SK-N-SH (cell line): ENCODE measurements around the gene STK17B. TPM values are rescaled to one million over a fixed set of nuclear protein-coding genes. Genes with fewer than 3 reads are reported as not detected.

Experiments used
- CTCF ChIA-PET: fragments of 300-600, 350-600 bp; formaldehyde crosslinking; extraction: SDS; loops from one replicate; lab custom pipeline; 2021; lab: Yijun Ruan, JAX
- POLR2A ChIA-PET: fragments of 350-600 bp; sonication (Branson Sonifier 250); formaldehyde crosslinking; extraction: SDS; loops from one replicate; lab custom pipeline; 2020; ENCODE audit warnings: antibody characterized with exemption, inconsistent platforms; lab: Yijun Ruan, JAX
- DNase-seq: peaks from one replicate; pipeline ENCODE4 v3.0.0; 2012
- H2AFZ ChIP-seq: fragments of 200-600 bp; sonication (generic); 2 replicates; pipeline ENCODE4 v1.8.1; 2016; ENCODE audit warnings: antibody characterized with exemption, mild to moderate bottlenecking, low read depth
- H3F3A ChIP-seq: fragments of 200-600 bp; sonication (generic); replicated peaks from 2 replicates; pipeline ENCODE3; 2016; ENCODE audit warnings: antibody characterized with exemption, mild to moderate bottlenecking; ENCODE audit not compliant: insufficient read depth
- H3K27ac ChIP-seq, 2 experiments: fragments of 200-500 bp in 1 of 2; fragments of 200-600 bp in 1 of 2; sonication (Bioruptor generic) in 1 of 2; sonication (generic), shearing (Covaris generic) in 1 of 2; 2 replicates each; pipeline versions ENCODE4 v1.5.1 to v1.6.1; 2014 to 2016; ENCODE audit warnings: low read depth in 2 of 2, inconsistent platforms in 1 of 2, low read length in 1 of 2, mild to moderate bottlenecking in 1 of 2, mixed read lengths in 1 of 2
- H3K27me3 ChIP-seq: fragments of 200-600 bp; sonication (generic), shearing (Covaris generic); 2 replicates; pipeline ENCODE4 v1.6.1; 2016; ENCODE audit warnings: mixed run types; ENCODE audit not compliant: insufficient read depth
- H3K36me3 ChIP-seq, 2 experiments: fragments of 200-500 bp in 1 of 2; fragments of 200-600 bp in 1 of 2; sonication (Bioruptor generic) in 1 of 2; sonication (generic) in 1 of 2; replicated peaks in 1 of 2; 2 replicates each; pipeline versions ENCODE3 to v1.5.1; 2014 to 2016; ENCODE audit warnings: low read length in 1 of 2, mild to moderate bottlenecking in 1 of 2; ENCODE audit not compliant: insufficient read depth in 2 of 2, control insufficient read depth in 1 of 2
- H3K4me1 ChIP-seq, 2 experiments: fragments of 200-500 bp in 1 of 2; fragments of 200-600 bp in 1 of 2; sonication (Bioruptor generic) in 1 of 2; sonication (generic), shearing (Covaris generic) in 1 of 2; 2 replicates each; pipeline versions ENCODE4 v1.5.1 to v1.6.1; 2014 to 2016; ENCODE audit warnings: low read depth in 1 of 2, low read length in 1 of 2, mixed run types in 1 of 2; ENCODE audit not compliant: insufficient read depth in 2 of 2, control insufficient read depth in 1 of 2
- H3K4me2 ChIP-seq: fragments of 200-600 bp; sonication (generic), shearing (Covaris generic); 2 replicates; pipeline ENCODE4 v1.6.1; 2017; ENCODE audit warnings: mixed run types
- H3K4me3 ChIP-seq, 2 experiments: fragments of 200-500 bp in 1 of 2; fragments of 200-600 bp in 1 of 2; sonication (Bioruptor generic) in 1 of 2; sonication (generic), shearing (Covaris generic) in 1 of 2; 2 replicates each; pipeline versions ENCODE4 v1.5.1 to v1.8.1; 2014 to 2016; ENCODE audit warnings: low read depth in 2 of 2, inconsistent platforms in 1 of 2, low read length in 1 of 2, mild to moderate bottlenecking in 1 of 2, mixed read lengths in 1 of 2, moderate library complexity in 1 of 2
- H3K79me2 ChIP-seq: fragments of 200-600 bp; sonication (generic); 2 replicates; pipeline ENCODE4 v1.8.1; 2017; ENCODE audit warnings: mild to moderate bottlenecking; ENCODE audit not compliant: insufficient read depth
- H3K9ac ChIP-seq: fragments of 200-600 bp; sonication (generic); 2 replicates; pipeline ENCODE4 v1.6.1; 2017; ENCODE audit warnings: mixed run types
- H3K9me2 ChIP-seq: fragments of 200-600 bp; sonication (generic); 2 replicates; pipeline ENCODE4 v1.6.1; 2017; ENCODE audit warnings: mixed run types
- H3K9me3 ChIP-seq: fragments of 200-600 bp; sonication (generic); 2 replicates; pipeline ENCODE4 v1.6.1; 2017; ENCODE audit warnings: mixed run types, mild to moderate bottlenecking, moderate library complexity
- H4K20me1 ChIP-seq: fragments of 200-600 bp; sonication (generic); 2 replicates; pipeline ENCODE4 v1.6.1; 2017; ENCODE audit warnings: mild to moderate bottlenecking, mixed run types; ENCODE audit not compliant: insufficient read depth
- IRF3 ChIP-seq: fragments of 150-350 bp; IDR thresholded peaks from 2 replicates; pipeline ENCODE4 v1.6.1; 2016; ENCODE audit warnings: mild to moderate bottlenecking, low read depth, low read length
- MEF2A ChIP-seq: IDR thresholded peaks from 2 replicates; pipeline ENCODE4 v1.4.0; 2012; ENCODE audit warnings: low read depth, borderline replicate concordance
- NFIC ChIP-seq: IDR thresholded peaks from 2 replicates; pipeline ENCODE4 v1.4.0; 2012; ENCODE audit warnings: borderline replicate concordance
- RCOR1 ChIP-seq: fragments of 150-350 bp; IDR thresholded peaks from 2 replicates; pipeline ENCODE4 v1.6.1; 2017; ENCODE audit warnings: antibody characterized with exemption, low read length
- USF2 ChIP-seq: fragments of 150-350 bp; IDR thresholded peaks from 2 replicates; pipeline ENCODE4 v1.6.1; 2017; ENCODE audit warnings: antibody characterized with exemption, low read length, low read depth, borderline replicate concordance
- YY1 ChIP-seq: IDR thresholded peaks from 2 replicates; pipeline ENCODE4 v1.4.0; 2012; ENCODE audit warnings: low read depth, mild to moderate bottlenecking
- WGBS: methylation state at CpG from one replicate; pipeline ENCODE4 v1.1.6; 2017; ENCODE audit warnings: low lambda C conversion rate; 5-methylcytosine and 5-hydroxymethylcytosine counted together
- polyA plus RNA-seq, 3 experiments: library from polyadenylated mRNA; depleted of rRNA; stranded (reverse); fragments of >200 nt; gene quantifications; 2 replicates each; pipeline ENCODE4 v1.2.3, GENCODE V29; 2012
- TF ChIP-seq, protein P1 (sequence below): IDR thresholded peaks from 2 replicates; pipeline ENCODE4 v1.4.0; 2012; ENCODE audit warnings: low read depth, borderline replicate concordance
- TF ChIP-seq, protein P2 (sequence below): IDR thresholded peaks from 2 replicates; pipeline ENCODE4; 2012

STK17B gene
- polyA plus RNA-seq, 1 of the 3 experiments (the other 2 are of a cell fraction) = 5.1 TPM

DNA sequence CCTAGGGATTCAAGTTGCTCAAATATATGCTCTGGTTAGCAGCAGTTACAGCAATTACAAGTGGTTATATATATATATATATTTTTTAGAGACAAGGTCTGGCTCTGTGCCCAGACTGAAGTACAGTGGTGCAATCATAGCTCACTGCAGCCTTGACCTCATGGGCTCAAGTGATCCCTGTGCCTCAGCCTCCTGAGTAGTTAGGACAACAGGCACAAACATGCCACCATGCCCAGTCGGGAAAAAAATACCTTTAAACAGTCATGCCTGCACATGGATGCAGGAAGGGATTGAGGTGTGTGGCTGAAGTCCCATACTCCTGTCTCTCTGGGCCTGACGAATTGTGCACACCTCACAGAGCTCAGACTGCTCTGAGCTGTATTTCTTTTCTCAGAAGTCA, 83.2 kb downstream of the STK17B start:
- Histone ChIP-seq H3K9me2 (no peaks in the 10 kb centered on the region), H3K4me3 (no peak overlapping the region), H3F3A (no peaks in the 10 kb centered on the region), H3K4me1 (no peaks in the 10 kb centered on the region), H3K9me3 (0 out of 2 replicates have a peak, but pooled peaks cover 3% of the 10 kb centered on the region), H3K4me2 (no peak overlapping the region)
- no peak for DNase-seq
- TF ChIP-seq NFIC = peak; percentile 7; the same call in 1 of the 2 replicates
- no peak for TF ChIP-seq RCOR1
- TF ChIP-seq, all 33 proteins: peak for 1
- Histone ChIP-seq H2AFZ (no peak overlapping the region), H3K79me2 (no peaks in the 10 kb centered on the region), H3K27ac (no peak overlapping the region), H4K20me1 (no peaks in the 10 kb centered on the region), H3K36me3 (no peaks in the 10 kb centered on the region), H3K9ac (no peak overlapping the region), H3K27me3 (no peaks in the 10 kb centered on the region)
- POLR2A ChIA-PET = no interaction called here
- 67% methylated on average over 2 of the region's 2 CpGs for WGBS
- CTCF ChIA-PET = interaction anchor here (1.0 kb wide), 1 partner anchor 10 kb away, joined by 3 read pairs; no protein-coding TSS in a partner anchor

GRCh38 chr2:196086517-196087368, 84.6 kb downstream of the STK17B start:
- no peak overlapping the region for H2AFZ ChIP-seq
- no peaks in the 10 kb centered on the region for H3K79me2 ChIP-seq
- no peak for TF ChIP-seq YY1
- no peak for TF ChIP-seq USF2
- TF ChIP-seq, protein P1, sequence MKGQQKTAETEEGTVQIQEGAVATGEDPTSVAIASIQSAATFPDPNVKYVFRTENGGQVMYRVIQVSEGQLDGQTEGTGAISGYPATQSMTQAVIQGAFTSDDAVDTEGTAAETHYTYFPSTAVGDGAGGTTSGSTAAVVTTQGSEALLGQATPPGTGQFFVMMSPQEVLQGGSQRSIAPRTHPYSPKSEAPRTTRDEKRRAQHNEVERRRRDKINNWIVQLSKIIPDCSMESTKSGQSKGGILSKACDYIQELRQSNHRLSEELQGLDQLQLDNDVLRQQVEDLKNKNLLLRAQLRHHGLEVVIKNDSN = no peak
- TF ChIP-seq RCOR1 = no peak
- TF ChIP-seq MEF2A = no peak
- TF ChIP-seq, protein P2, sequence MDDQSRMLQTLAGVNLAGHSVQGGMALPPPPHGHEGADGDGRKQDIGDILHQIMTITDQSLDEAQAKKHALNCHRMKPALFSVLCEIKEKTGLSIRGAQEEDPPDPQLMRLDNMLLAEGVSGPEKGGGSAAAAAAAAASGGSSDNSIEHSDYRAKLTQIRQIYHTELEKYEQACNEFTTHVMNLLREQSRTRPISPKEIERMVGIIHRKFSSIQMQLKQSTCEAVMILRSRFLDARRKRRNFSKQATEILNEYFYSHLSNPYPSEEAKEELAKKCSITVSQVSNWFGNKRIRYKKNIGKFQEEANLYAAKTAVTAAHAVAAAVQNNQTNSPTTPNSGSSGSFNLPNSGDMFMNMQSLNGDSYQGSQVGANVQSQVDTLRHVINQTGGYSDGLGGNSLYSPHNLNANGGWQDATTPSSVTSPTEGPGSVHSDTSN = no peak
- TF ChIP-seq IRF3 = no peak
- no peak overlapping the region for H3K4me3 ChIP-seq
- H4K20me1 ChIP-seq = no peaks in the 10 kb centered on the region
- no peaks in the 10 kb centered on the region for H3K36me3 ChIP-seq
- H3F3A ChIP-seq = no peaks in the 10 kb centered on the region
- H3K4me2 ChIP-seq = no peak overlapping the region
- no peak overlapping the region for H3K9ac ChIP-seq
- H3K27ac ChIP-seq = no peak overlapping the region
- 0 out of 2 replicates have a peak, but pooled peaks cover 3% of the 10 kb centered on the region for H3K9me3 ChIP-seq
- DNase-seq = no peak
- POLR2A ChIA-PET = no interaction called here
- H3K4me1 ChIP-seq = no peaks in the 10 kb centered on the region
- no peaks in the 10 kb centered on the region for H3K9me2 ChIP-seq
- CTCF ChIA-PET = interaction anchor here (1.1 to 1.4 kb wide), 4 partner anchors 8 to 250 kb away, joined by 3 to 6 read pairs (median 4); partner anchors contain the start of gene DNAH7
- WGBS = 57% methylated on average over 7 of the region's 7 CpGs
- H3K27me3 ChIP-seq = no peaks in the 10 kb centered on the region
